Kidney glomerular epithelial cell (primary cell): ENCODE data around the gene GKAP1.
"Not testable (repeated sequence)": the region's sequence is repeated elsewhere in the genome, so short reads cannot be mapped to it uniquely, and the experiment has no call there.

Experiments
- DNase-seq: peaks from one replicate; lab custom pipeline; 2025; lab: John Stamatoyannopoulos, UW

The GKAP1 gene

GRCh38 chr9:83728591-83729368 lies 88.8 kb downstream of the GKAP1 start:
- not testable (repeated sequence) for DNase-seq

GRCh38 chr9:83724436-83724835 lies 93.1 kb downstream of the GKAP1 start:
- DNase-seq, result no peak

GRCh38 chr9:83722726-83723495 lies 94.7 kb downstream of the GKAP1 start:
- no peak for DNase-seq

GRCh38 chr9:83721509-83721908 lies 96.1 kb downstream of the GKAP1 start:
- DNase-seq, result no peak

GRCh38 chr9:83715794-83716193 lies 101.8 kb downstream of the GKAP1 start:
- no peak for DNase-seq

- no peak for DNase-seq
Measured at GRCh38 chr9:83715221-83715620, 102.3 kb downstream of the GKAP1 start.

GRCh38 chr9:83714329-83714728 lies 103.2 kb downstream of the GKAP1 start:
- DNase-seq, result no peak

GRCh38 chr9:83708515-83709158 lies 108.9 kb downstream of the GKAP1 start:
- peak; percentile 49 for DNase-seq

GRCh38 chr9:83707768-83708514 lies 109.6 kb downstream of the GKAP1 start, which contains the start of gene UBQLN1:
Gene UBQLN1 (minus strand): TSS chr9:83707958. CDS start chr9:83707679, 279 bp downstream.
- peak; percentile 91 for DNase-seq

- peak; percentile 34 for DNase-seq
Measured at GRCh38 chr9:83707518-83707767, 110.1 kb downstream of the GKAP1 start.

- no peak for DNase-seq
Measured at GRCh38 chr9:83706676-83707517, 110.7 kb downstream of the GKAP1 start.

GRCh38 chr9:83705219-83705651 lies 112.3 kb downstream of the GKAP1 start:
- DNase-seq, result not testable (repeated sequence)

- DNase-seq, result peak; percentile 65
Measured at GRCh38 chr9:83701769-83702168, 115.8 kb downstream of the GKAP1 start.

GRCh38 chr9:83701286-83701685 lies 116.3 kb downstream of the GKAP1 start:
- DNase-seq, result no peak

GRCh38 chr9:83699615-83700014 lies 118.0 kb downstream of the GKAP1 start:
- no peak for DNase-seq

GRCh38 chr9:83698976-83699585 lies 118.5 kb downstream of the GKAP1 start:
- no peak for DNase-seq

- DNase-seq, result no peak
Measured at GRCh38 chr9:83691492-83691891, 126.1 kb downstream of the GKAP1 start.
